Thyroid gland (tissue), 4 donors: ENCODE data around the gene APBA3.

Experiments used
- CTCF ChIP-seq, 6 experiments: fragments of 200-600 bp in 3 of 6; fragments of 450-650 bp in 3 of 6; sonication (generic) in 3 of 6; IDR thresholded peaks; one replicate each; pipeline ENCODE4 v1.5.1; 2016 to 2019; ENCODE audit warnings: antibody characterized with exemption in 6 of 6, mild to moderate bottlenecking in 2 of 6, inconsistent platforms in 1 of 6, moderate library complexity in 1 of 6
- POLR2A ChIP-seq, 2 donors: fragments of 450-650 bp; IDR thresholded peaks; one replicate each; pipeline ENCODE4 v1.6.1; 2017; ENCODE audit warnings: antibody characterized with exemption in 2 of 2, mild to moderate bottlenecking in 2 of 2, moderate library complexity in 1 of 2

GRCh38 chr19:3773814-3774515, 12.5 kb upstream of the APBA3 start:
- no peak for TF ChIP-seq CTCF (IDR thresholded peaks at IDR 0.05)
- no peak for TF ChIP-seq POLR2A (IDR thresholded peaks at IDR 0.05)
